HCT116 (cell line): ENCODE data around the gene SUSD2. TPM values are rescaled to one million over a fixed set of nuclear protein-coding genes. Genes with fewer than 3 reads are reported as not detected.

ENCODE experiments used
- ATAC-seq: fragments of 200-7000 bp; cut with Tn5 transposase; 2 replicates; pipeline ENCODE4 v1.9.1; 2020; ENCODE audit warnings: mild to moderate bottlenecking, moderate library complexity
- BruUV-seq: library from RNA; stranded (reverse); fragments of 400-500 nt; replicated peaks from 2 replicates; lab custom pipeline; 2021; lab: Mats Ljungman, UMichigan
- CTCF ChIA-PET: fragments of 300-600 bp; sonication (Branson Sonifier 250); formaldehyde crosslinking; loops from one replicate; lab custom pipeline; 2021; ENCODE audit warnings: antibody characterized with exemption; lab: Charles Lee
- POLR2A ChIA-PET: fragments of 300-600, 350-600 bp; sonication (Branson Sonifier 250); formaldehyde crosslinking; loops from one replicate; lab custom pipeline; 2021; ENCODE audit warnings: antibody characterized with exemption; lab: Charles Lee
- RAD21 ChIA-PET, 2 experiments: fragments of 300-600 bp; sonication (Branson Sonifier 250); formaldehyde crosslinking; loops; one replicate each; lab custom pipeline; 2023; ENCODE audit warnings: low total read pairs in 2 of 2; ENCODE audit not compliant: uncharacterized antibody in 2 of 2, unreplicated experiment in 2 of 2, low non-redundant PET in 1 of 2; lab: Charles Lee
- DNase-seq: peaks from one replicate; pipeline ENCODE4 v3.0.0-alpha.2; 2010; ENCODE audit warnings: low read depth, low spot score
- H2AFZ ChIP-seq: fragments of 200-600 bp; shearing (Covaris generic), sonication (generic); 2 replicates; pipeline ENCODE4 v1.6.1; 2017; ENCODE audit warnings: low read depth, mixed run types, mixed read lengths, antibody characterized with exemption, low read length; ENCODE audit not compliant: poor library complexity, severe bottlenecking
- H3K27ac ChIP-seq: 2 replicates; pipeline ENCODE4 v1.5.1; 2012; ENCODE audit warnings: low read depth, low read length
- H3K27me3 ChIP-seq: fragments of 200-600 bp; sonication (generic); 2 replicates; pipeline ENCODE4 v1.6.1; 2016; ENCODE audit warnings: mixed run types, low read length, mixed read lengths; ENCODE audit not compliant: insufficient read depth
- H3K36me3 ChIP-seq, 2 experiments: fragments of 200-500 bp in 1 of 2; fragments of 200-600 bp in 1 of 2; sonication (Bioruptor generic) in 1 of 2; sonication (generic) in 1 of 2; 2 replicates each; pipeline versions ENCODE4 v1.5.1 to v1.6.1; 2014 to 2016; ENCODE audit warnings: low read length in 2 of 2, inconsistent platforms in 1 of 2, mixed read lengths in 1 of 2, mixed run types in 1 of 2; ENCODE audit not compliant: insufficient read depth in 2 of 2, control insufficient read depth in 1 of 2
- H3K4me1 ChIP-seq, 2 experiments: fragments of 200-600 bp in 1 of 2; sonication (generic) in 1 of 2; 2 replicates each; pipeline versions ENCODE4 v1.5.1 to v1.6.1; 2012 to 2017; ENCODE audit warnings: low read length in 2 of 2, inconsistent platforms in 1 of 2, mild to moderate bottlenecking in 1 of 2, mixed read lengths in 1 of 2, mixed run types in 1 of 2, moderate library complexity in 1 of 2; ENCODE audit not compliant: insufficient read depth in 2 of 2, control insufficient read depth in 1 of 2
- H3K4me2 ChIP-seq: fragments of 200-600 bp; sonication (generic); 2 replicates; pipeline ENCODE4 v1.6.1; 2017; ENCODE audit warnings: mixed run types, low read length, mixed read lengths
- H3K4me3 ChIP-seq, 2 experiments: fragments of 200-600 bp in 1 of 2; sonication (generic) in 1 of 2; replicated peaks in 1 of 2; 2 replicates each; pipeline ENCODE4 v1.5.1; 2011 to 2016; ENCODE audit warnings: low read length in 2 of 2, control low read depth in 1 of 2, low read depth in 1 of 2, mild to moderate bottlenecking in 1 of 2, mixed read lengths in 1 of 2, mixed run types in 1 of 2
- H3K79me2 ChIP-seq: fragments of 200-600 bp; sonication (generic); 2 replicates; pipeline ENCODE4 v1.6.1; 2017; ENCODE audit warnings: mild to moderate bottlenecking, mixed run types, low read length, moderate library complexity, mixed read lengths; ENCODE audit not compliant: insufficient read depth
- H3K9ac ChIP-seq: fragments of 200-600 bp; sonication (generic); 2 replicates; pipeline ENCODE4 v1.6.1; 2016; ENCODE audit warnings: low read length, mixed read lengths
- H3K9me2 ChIP-seq: fragments of 200-600 bp; sonication (generic), shearing (Covaris generic); 2 replicates; pipeline ENCODE4 v1.6.1; 2017; ENCODE audit warnings: mixed run types, mild to moderate bottlenecking, moderate library complexity; ENCODE audit not compliant: insufficient read depth
- H3K9me3 ChIP-seq, 2 experiments: fragments of 200-500 bp in 1 of 2; fragments of 200-600 bp in 1 of 2; sonication (Bioruptor generic) in 1 of 2; sonication (generic) in 1 of 2; 2 replicates each; pipeline ENCODE4 v1.6.1; 2014 to 2017; ENCODE audit warnings: low read length in 2 of 2, mixed read lengths in 2 of 2, inconsistent platforms in 1 of 2, low read depth in 1 of 2, mild to moderate bottlenecking in 1 of 2, mixed run types in 1 of 2, moderate library complexity in 1 of 2; ENCODE audit not compliant: control insufficient read depth in 1 of 2, insufficient read depth in 1 of 2
- H4K20me1 ChIP-seq: fragments of 200-600 bp; sonication (generic), shearing (Covaris generic); 2 replicates; pipeline ENCODE4 v1.6.1; 2017; ENCODE audit warnings: mixed run types, mild to moderate bottlenecking, moderate library complexity; ENCODE audit not compliant: insufficient read depth
- CEBPB ChIP-seq: IDR thresholded peaks from 2 replicates; pipeline ENCODE4 v1.6.1; 2012; ENCODE audit warnings: low read depth
- ELF1 ChIP-seq: IDR thresholded peaks from 2 replicates; pipeline ENCODE4 v1.6.1; 2012; ENCODE audit warnings: low read depth, borderline replicate concordance
- MAX ChIP-seq: IDR thresholded peaks from 2 replicates; pipeline ENCODE4 v1.6.1; 2012
- POLR2AphosphoS5 ChIP-seq: IDR thresholded peaks from 2 replicates; pipeline ENCODE4 v1.6.1; 2011; ENCODE audit warnings: mild to moderate bottlenecking, low read depth, low read length, moderate library complexity
- REST ChIP-seq: IDR thresholded peaks from 2 replicates; pipeline ENCODE4 v1.6.1; 2012; ENCODE audit warnings: low read depth
- TCF7L2 ChIP-seq: IDR thresholded peaks from 2 replicates; pipeline ENCODE4 v1.7.0; 2011; ENCODE audit warnings: borderline replicate concordance, inconsistent platforms; ENCODE audit not compliant: insufficient read depth, insufficient read length; ENCODE audit errors: extremely low read depth
- YY1 ChIP-seq: IDR thresholded peaks from 2 replicates; pipeline ENCODE4 v1.6.1; 2011; ENCODE audit warnings: low read length, low read depth, moderate library complexity, mild to moderate bottlenecking; ENCODE audit not compliant: insufficient replicate concordance; ENCODE audit errors: extremely low read depth
- ZBTB33 ChIP-seq: IDR thresholded peaks from 2 replicates; pipeline ENCODE4 v1.6.1; 2011; ENCODE audit warnings: mild to moderate bottlenecking, low read length, moderate library complexity; ENCODE audit not compliant: insufficient replicate concordance; ENCODE audit errors: extremely low read depth
- intact Hi-C: fragments of 100-400 bp; cut with micrococcal nuclease; formaldehyde crosslinking; loops from 2 replicates; pipeline ENCODE4 v1.10.0; 2022
- total RNA-seq: library from RNA; stranded (reverse); gene quantifications from one replicate; pipeline ENCODE4 v1.2.1, GENCODE V29; 2021; ENCODE audit not compliant: unreplicated experiment

The SUSD2 gene
- total RNA-seq, 1 experiment from 2014 or later, result 6.6 TPM

GRCh38 chr22:24145446-24146193 is 35.7 kb upstream of the SUSD2 start:
- H3K4me1 ChIP-seq, result peaks cover 20 to 21% of the 10 kb centered on the region in 2 experiments
- H3K36me3 ChIP-seq, result no peaks in the 10 kb centered on the region
- POLR2A ChIA-PET, result no interaction called here
- no peak for TF ChIP-seq YY1
- TF ChIP-seq ZBTB33, result no peak
- H3K9me2 ChIP-seq, result no peaks in the 10 kb centered on the region
- no peak overlapping the region for H3K4me3 ChIP-seq
- no peaks in the 10 kb centered on the region for H3K79me2 ChIP-seq
- H3K4me2 ChIP-seq, result peak overlapping the region; percentile 11; the same call in 1 of the 2 replicates
- H3K27me3 ChIP-seq, result no peaks in the 10 kb centered on the region
- CTCF ChIA-PET, result no interaction called here
- no peaks in the 10 kb centered on the region for H3K9me3 ChIP-seq
- BruUV-seq, result no TSS peak
- ATAC-seq, result no peak
- H3K9ac ChIP-seq, result no peak overlapping the region
- H2AFZ ChIP-seq, result no peak overlapping the region
- no peak for DNase-seq
- RAD21 ChIA-PET, result no interaction called here
- intact Hi-C loops, result no loop called here
- no peaks in the 10 kb centered on the region for H4K20me1 ChIP-seq
- H3K27ac ChIP-seq, result peak overlapping the region; percentile 35

GRCh38 chr22:24146194-24146616 is 35.1 kb upstream of the SUSD2 start:
- Histone ChIP-seq H3K9ac (no peak overlapping the region), H3K79me2 (no peaks in the 10 kb centered on the region), H4K20me1 (no peaks in the 10 kb centered on the region), H3K9me3 (no peaks in the 10 kb centered on the region), H3K27me3 (no peaks in the 10 kb centered on the region), H3K9me2 (no peaks in the 10 kb centered on the region), H3K4me3 (no peak overlapping the region), H3K27ac (peak overlapping the region; percentile 35), H3K4me2 (peak overlapping the region; percentile 11; the same call in 1 of the 2 replicates), H3K36me3 (no peaks in the 10 kb centered on the region), H3K4me1 (peaks cover 20 to 21% of the 10 kb centered on the region in 2 experiments), H2AFZ (no peak overlapping the region)
- ATAC-seq (peak; percentile 59), DNase-seq (no peak)
- ChIA-PET RAD21 (no interaction called here), CTCF (interaction anchor here (1.2 kb wide), 1 partner anchor 10 kb away, joined by 4 read pairs; no protein-coding TSS in a partner anchor), POLR2A (no interaction called here)
- intact Hi-C loops, result no loop called here
- TF ChIP-seq TCF7L2 (no peak), REST (no peak), POLR2AphosphoS5 (no peak), MAX (no peak), ZBTB33 (no peak), ELF1 (no peak), CEBPB (no peak)
- BruUV-seq, result no TSS peak
